ENCODE data around the gene HEXA.
"Not testable (repeated sequence)": the region's sequence is repeated elsewhere in the genome, so short reads cannot be mapped to it uniquely, and the experiment has no call there.

Gene HEXA

GRCh38 chr15:72375846-72376581 lies at the start of gene HEXA:
Gene HEXA, minus strand, starts transcription at chr15:72376014. Its CDS starts 42 bp downstream, at chr15:72375972.
- peak; percentile 55 for DNase-seq

- no peak for DNase-seq
These were observed 47.4 kb upstream of the HEXA start for GRCh38 chr15:72423256-72423655.

GRCh38 chr15:72421484-72421883 lies 45.7 kb upstream of the HEXA start:
- no peak for DNase-seq

GRCh38 chr15:72420576-72420975 lies 44.8 kb upstream of the HEXA start:
- DNase-seq = no peak

DNA sequence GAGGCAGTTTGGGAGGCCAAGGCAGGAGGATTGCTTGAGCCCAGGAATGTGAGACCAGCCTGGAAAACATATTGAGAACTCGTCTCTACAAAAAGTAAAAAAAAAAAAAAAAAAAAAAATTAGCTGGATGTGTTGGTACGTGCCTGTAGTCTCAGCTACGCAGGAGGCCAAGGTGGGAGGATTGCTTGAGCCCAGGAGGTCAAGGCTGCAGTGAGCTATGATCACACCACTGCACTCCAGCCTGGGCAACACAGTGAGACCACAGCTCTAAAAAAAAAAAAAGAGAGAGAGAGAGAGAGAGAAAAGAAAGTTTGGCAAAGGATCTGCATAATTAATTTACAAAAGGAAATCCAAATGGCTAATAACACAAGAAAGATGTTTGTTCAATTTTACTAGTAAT lies 44.0 kb upstream of the HEXA start:
- DNase-seq = not testable (repeated sequence)

- no peak for DNase-seq
These were observed 39.5 kb upstream of the HEXA start for GRCh38 chr15:72415304-72415703.

GRCh38 chr15:72413337-72413736 lies 37.5 kb upstream of the HEXA start:
- not testable (repeated sequence) for DNase-seq

DNA sequence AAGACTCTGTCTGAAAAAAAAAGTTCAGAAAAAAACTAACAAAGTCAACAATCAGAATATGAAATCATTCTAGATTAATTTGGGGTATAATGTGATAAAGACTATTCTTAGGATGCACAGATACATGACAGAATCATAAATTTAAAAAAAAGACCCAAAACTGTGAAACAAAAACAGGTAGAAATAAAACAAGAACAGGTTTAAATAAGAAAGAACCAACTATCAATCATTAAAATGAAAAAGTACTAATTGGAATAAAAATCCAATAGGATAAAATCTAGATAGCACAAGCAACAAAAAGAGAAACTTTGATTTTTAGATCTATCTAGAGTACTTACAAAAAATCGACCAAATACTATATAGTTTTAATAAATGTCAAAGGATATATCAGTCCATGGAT lies 35.7 kb upstream of the HEXA start:
- no peak for DNase-seq

DNA sequence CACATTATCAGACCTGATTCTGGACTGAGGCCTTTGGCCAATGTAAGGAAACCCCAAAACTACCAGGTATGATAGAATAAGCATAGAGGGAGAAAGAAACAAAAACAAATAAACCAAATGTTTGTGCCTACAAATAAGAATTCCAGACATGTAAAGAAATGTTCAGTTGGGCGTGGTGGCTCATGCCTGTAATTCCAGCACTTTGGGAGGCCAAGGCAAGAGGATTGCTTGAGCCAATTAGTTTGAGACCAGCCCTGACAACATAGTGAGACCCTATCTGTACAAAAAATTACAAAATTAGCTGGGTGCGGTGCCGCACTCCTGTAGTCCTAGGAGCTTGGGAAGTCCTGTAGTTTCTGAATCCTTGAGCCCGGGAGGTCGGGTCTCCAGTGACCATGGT lies 35.3 kb upstream of the HEXA start:
- no peak for DNase-seq

GRCh38 chr15:72406936-72407335 lies 31.1 kb upstream of the HEXA start:
- no peak for DNase-seq

GRCh38 chr15:72404841-72405240 lies 29.0 kb upstream of the HEXA start:
- DNase-seq = no peak

- DNase-seq = no peak
These were observed 28.5 kb upstream of the HEXA start for GRCh38 chr15:72404356-72404755.

DNA sequence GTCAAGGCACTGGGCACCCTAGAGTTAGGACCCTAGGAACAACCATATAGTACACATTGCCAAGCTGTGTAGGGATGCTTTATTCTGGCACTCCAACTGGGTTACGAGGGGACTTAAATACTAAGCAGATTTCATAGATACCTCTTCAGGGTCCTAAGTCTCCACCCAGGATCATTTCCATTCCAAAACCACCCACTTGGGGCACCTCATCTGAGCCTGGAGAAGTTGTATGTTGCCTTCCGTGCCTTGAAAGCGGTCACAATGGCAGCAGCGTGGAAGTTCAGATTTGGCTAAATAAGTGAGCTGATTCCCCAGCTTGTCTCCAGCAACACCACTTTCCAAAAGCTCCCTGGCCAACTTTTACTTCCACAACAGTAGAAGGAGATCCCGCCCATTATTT lies 26.9 kb upstream of the HEXA start:
- no peak for DNase-seq

DNA sequence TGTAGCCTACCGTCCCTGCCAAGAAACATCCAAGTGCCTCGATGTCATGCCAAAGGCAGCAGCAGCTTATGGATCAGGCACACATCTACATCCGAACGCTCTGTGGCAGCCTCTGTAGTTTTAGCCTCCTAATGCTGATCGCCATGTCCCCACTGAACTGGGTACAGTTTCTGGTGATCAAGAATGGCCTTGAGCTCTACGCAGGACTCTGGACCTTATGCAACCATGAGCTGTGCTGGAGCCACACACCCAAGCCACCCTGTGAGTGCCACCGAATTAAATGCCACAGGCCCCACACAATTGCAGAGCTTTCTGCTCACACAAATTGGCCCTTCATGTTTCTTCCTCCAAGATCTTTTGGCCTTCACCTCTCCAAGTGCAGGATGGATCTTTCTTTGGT lies 22.8 kb upstream of the HEXA start:
- no peak for DNase-seq

- no peak for DNase-seq
These were observed 22.2 kb upstream of the HEXA start, which contains the start of gene TMEM202 for GRCh38 chr15:72397796-72398588. Gene TMEM202, plus strand, starts transcription at chr15:72398305. Its CDS starts 22 bp downstream, at chr15:72398327.

GRCh38 chr15:72396331-72396730 lies 20.5 kb upstream of the HEXA start:
- DNase-seq = not testable (repeated sequence)

GRCh38 chr15:72389231-72389630 lies 13.4 kb upstream of the HEXA start:
- no peak for DNase-seq

GRCh38 chr15:72387741-72388140 lies 11.9 kb upstream of the HEXA start:
- no peak for DNase-seq

DNA sequence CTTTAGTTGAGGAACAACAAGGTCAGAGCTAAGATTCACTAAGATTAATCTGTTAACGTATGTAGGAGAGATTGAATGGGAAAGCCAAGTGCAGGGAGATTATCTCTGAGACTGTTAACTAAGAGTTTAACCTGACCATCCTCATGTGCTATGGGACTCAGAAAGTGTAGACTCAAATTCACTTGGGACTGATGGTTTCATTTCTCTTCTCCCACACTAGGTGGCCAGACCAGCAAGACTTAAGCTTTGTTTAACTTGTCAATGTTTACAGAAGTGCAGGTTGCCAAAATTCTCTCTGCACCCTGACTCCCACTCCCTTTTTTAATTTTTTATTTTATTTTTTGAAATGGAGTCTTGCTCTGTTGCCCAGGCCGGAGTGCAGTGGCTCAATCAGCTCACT lies 6.3 kb upstream of the HEXA start:
- no peak for DNase-seq

GRCh38 chr15:72380743-72381142 lies 4.9 kb upstream of the HEXA start:
- no peak for DNase-seq

- DNase-seq = no peak
These were observed 4.1 kb upstream of the HEXA start for GRCh38 chr15:72379856-72380430.

- not testable (repeated sequence) for DNase-seq
These were observed 3.3 kb upstream of the HEXA start for GRCh38 chr15:72379106-72379505.

GRCh38 chr15:72377331-72377730 lies 1.5 kb upstream of the HEXA start:
- no peak for DNase-seq

DNA sequence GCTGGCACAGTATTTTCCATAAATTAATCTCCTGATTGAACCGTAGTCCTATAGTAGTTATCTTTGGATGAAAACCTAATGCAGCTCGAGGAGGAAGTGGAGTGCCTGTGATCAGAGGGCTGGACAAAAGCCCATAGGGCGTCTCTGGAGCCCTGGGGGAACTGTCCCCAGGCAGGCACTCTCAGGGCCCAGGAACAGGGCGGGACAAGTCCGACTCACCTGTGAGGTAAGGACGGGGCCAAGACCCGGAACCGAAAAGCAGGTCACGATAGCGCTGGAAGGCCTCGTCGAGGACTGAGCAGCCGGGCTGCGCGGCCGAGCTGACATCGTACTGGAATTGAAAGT lies 341 bp downstream of the HEXA start:
- DNase-seq = no peak
